ENCODE data around the gene GRB7. TPM values are rescaled to one million over a fixed set of nuclear protein-coding genes. Genes with fewer than 3 reads are reported as not detected.

GRB7 gene
- polyA plus RNA-seq, 2 of the 4 experiments (the other 2 are of a cell fraction), result 5.9 to 10.1 TPM

DNA sequence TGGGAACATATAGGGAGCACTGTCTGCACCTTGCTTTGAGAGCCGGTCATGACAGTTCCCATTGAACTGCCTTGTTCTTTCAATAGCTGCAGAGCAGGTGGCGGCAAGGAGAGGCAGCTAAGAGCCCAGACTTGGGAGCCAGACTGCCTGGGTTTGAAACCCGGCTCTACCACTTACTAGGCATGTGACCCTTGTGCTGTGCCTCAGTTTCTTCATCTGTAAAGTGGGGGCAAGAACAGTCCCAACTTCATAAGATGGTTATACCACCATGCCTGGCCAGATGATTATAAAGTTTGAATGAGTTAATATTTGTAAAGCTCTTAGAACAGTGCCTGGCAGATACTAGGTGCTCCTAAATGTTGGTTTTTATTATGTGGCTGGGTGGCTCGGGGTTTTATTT lies 23.5 kb upstream of the GRB7 start (continued):
- TF ChIP-seq HMGXB4 (CRISPR knock-in tag; IDR thresholded peaks at IDR 0.05; ENCODE audit: borderline replicate concordance) (no peak), TP53 (CRISPR knock-in tag; IDR thresholded peaks at IDR 0.05) (no peak), ZSCAN20 (CRISPR knock-in tag; IDR thresholded peaks at IDR 0.05) (no peak)

DNA sequence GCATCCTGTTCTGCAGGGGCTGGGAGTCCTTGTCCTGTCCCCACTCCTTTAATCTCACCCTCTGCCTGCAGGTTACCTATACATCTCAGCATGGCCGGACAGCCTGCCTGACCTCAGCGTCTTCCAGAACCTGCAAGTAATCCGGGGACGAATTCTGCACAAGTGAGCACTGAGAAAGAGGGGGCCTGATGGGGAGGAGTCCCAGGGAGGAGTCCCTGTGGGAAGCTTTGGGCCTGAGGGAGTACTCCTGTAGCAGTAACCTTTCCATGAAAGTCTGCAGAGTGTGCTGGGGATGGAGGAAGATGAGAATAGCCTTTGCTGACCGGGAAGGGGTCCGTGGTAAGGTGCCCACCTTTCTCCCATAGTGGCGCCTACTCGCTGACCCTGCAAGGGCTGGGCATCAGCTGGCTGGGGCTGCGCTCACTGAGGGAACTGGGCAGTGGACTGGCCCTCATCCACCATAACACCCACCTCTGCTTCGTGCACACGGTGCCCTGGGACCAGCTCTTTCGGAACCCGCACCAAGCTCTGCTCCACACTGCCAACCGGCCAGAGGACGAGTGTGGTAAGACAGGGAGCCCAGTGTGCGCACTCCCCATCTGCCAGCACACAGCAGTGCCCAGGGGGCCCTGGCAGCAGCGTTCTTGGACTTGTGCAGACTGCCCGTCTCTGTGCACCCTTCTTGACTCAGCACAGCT lies 22.2 kb upstream of the GRB7 start:
- TF ChIP-seq BHLHE40 (IDR thresholded peaks at IDR 0.05; ENCODE audit: low read depth, low read length) (no peak), JUNB (IDR thresholded peaks at IDR 0.05) (no peak), RCOR1 (IDR thresholded peaks at IDR 0.05; ENCODE audit: low read depth, low read length) (no peak), HEYL (CRISPR knock-in tag; IDR thresholded peaks at IDR 0.05) (no peak)
- DNase-seq (ENCODE audit: low read depth in 1 of 2, low spot score in 1 of 2) (no peak), FAIRE-seq (no peak), ATAC-seq (peak; percentile 13 to 16; a peak in 2 of 6 replicates)
- H3K4me3 ChIP-seq, result no peak overlapping the region
- ChIA-PET POLR2A (no interaction called here), CTCF (interaction anchor here (0.7 to 4.2 kb wide), 9 partner anchors 10 to 110 kb away, joined by 3 to 46 read pairs (median 4); partner anchors contain the start of genes ERBB2, MIEN1 and PNMT)
- no peaks in the 10 kb centered on the region for H3K9me3 ChIP-seq
- WGBS (ENCODE audit: missing lambda C conversion rate), result 92% methylated on average over 18 of the region's 18 CpGs
- no peaks in the 10 kb centered on the region for H3K4me1 ChIP-seq
- H3K4me2 ChIP-seq, result no peak overlapping the region
- no peak overlapping the region for H3K27ac ChIP-seq

- Histone ChIP-seq H3K4me2 (no peak overlapping the region), H3K4me3 (no peak overlapping the region), H3K27ac (no peak overlapping the region), H3K4me1 (no peaks in the 10 kb centered on the region), H3K9me3 (no peaks in the 10 kb centered on the region)
- WGBS (ENCODE audit: missing lambda C conversion rate), result 92% methylated on average over 13 of the region's 15 CpGs
- no peak for FAIRE-seq
- TF ChIP-seq KDM5A (IDR thresholded peaks at IDR 0.05) (no peak), BHLHE40 (IDR thresholded peaks at IDR 0.05; ENCODE audit: low read depth, low read length) (no peak), BCL3 (IDR thresholded peaks at IDR 0.05) (no peak), JUN (IDR thresholded peaks at IDR 0.05) (no peak), FOSB (CRISPR knock-in tag; IDR thresholded peaks at IDR 0.05) (no peak), JUNB (IDR thresholded peaks at IDR 0.05) (no peak), MYC (IDR thresholded peaks at IDR 0.05; ENCODE audit: borderline replicate concordance, low read length) (no peak), HEYL (CRISPR knock-in tag; IDR thresholded peaks at IDR 0.05) (no peak), FOXS1 (CRISPR knock-in tag; IDR thresholded peaks at IDR 0.05) (no peak), TFCP2L1 (CRISPR knock-in tag; IDR thresholded peaks at IDR 0.05) (no peak), RAD21 (conservative IDR thresholded peaks at IDR 0.05 in 1 of 2, IDR thresholded peaks at IDR 0.05 in 1 of 2) (no peak), CBX8 (IDR thresholded peaks at IDR 0.05) (no peak), TP53 (CRISPR knock-in tag; IDR thresholded peaks at IDR 0.05) (no peak), CHD2 (IDR thresholded peaks at IDR 0.05; ENCODE audit: low read length, partially characterized antibody) (no peak), ESRRA (IDR thresholded peaks at IDR 0.05; ENCODE audit: borderline replicate concordance, low read length) (no peak), SMC3 (IDR thresholded peaks at IDR 0.05) (no peak), RCOR1 (IDR thresholded peaks at IDR 0.05; ENCODE audit: low read depth, low read length) (no peak)
- TF ChIP-seq, protein P1, sequence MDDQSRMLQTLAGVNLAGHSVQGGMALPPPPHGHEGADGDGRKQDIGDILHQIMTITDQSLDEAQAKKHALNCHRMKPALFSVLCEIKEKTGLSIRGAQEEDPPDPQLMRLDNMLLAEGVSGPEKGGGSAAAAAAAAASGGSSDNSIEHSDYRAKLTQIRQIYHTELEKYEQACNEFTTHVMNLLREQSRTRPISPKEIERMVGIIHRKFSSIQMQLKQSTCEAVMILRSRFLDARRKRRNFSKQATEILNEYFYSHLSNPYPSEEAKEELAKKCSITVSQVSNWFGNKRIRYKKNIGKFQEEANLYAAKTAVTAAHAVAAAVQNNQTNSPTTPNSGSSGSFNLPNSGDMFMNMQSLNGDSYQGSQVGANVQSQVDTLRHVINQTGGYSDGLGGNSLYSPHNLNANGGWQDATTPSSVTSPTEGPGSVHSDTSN (IDR thresholded peaks at IDR 0.05), result no peak
- TF ChIP-seq, protein P2, sequence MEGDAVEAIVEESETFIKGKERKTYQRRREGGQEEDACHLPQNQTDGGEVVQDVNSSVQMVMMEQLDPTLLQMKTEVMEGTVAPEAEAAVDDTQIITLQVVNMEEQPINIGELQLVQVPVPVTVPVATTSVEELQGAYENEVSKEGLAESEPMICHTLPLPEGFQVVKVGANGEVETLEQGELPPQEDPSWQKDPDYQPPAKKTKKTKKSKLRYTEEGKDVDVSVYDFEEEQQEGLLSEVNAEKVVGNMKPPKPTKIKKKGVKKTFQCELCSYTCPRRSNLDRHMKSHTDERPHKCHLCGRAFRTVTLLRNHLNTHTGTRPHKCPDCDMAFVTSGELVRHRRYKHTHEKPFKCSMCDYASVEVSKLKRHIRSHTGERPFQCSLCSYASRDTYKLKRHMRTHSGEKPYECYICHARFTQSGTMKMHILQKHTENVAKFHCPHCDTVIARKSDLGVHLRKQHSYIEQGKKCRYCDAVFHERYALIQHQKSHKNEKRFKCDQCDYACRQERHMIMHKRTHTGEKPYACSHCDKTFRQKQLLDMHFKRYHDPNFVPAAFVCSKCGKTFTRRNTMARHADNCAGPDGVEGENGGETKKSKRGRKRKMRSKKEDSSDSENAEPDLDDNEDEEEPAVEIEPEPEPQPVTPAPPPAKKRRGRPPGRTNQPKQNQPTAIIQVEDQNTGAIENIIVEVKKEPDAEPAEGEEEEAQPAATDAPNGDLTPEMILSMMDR (IDR thresholded peaks at IDR 0.05), result no peak
- DNase-seq (ENCODE audit: low read depth in 1 of 2, low spot score in 1 of 2), result no peak
- POLR2A ChIA-PET, result no interaction called here
- CTCF ChIA-PET, result interaction anchor here (0.7 to 4.2 kb wide), 11 partner anchors 9 to 111 kb away, joined by 3 to 46 read pairs (median 4); partner anchors contain the start of genes ERBB2, MIEN1 and PNMT
- ATAC-seq, result no peak; a peak in 1 of 6 replicates
Measured at GRCh38 chr17:39716073-39716818, 21.5 kb upstream of the GRB7 start.

Measured in A549 (cell line).